Activated CD4-positive, alpha-beta T cell treated with anti-CD3 and anti-CD28 coated beads, Interleukin-10, Interleukin-2, amounts not matched to agents 100 ng/mL and 50 ng/mL, durations not matched to agents 16 hours and 8 hours (primary cell): ENCODE results near the gene INPP5D.
"Not testable (repeated sequence)": the region's sequence is repeated elsewhere in the genome, so short reads cannot be mapped to it uniquely, and the experiment has no call there.

Experiments used
- DNase-seq: peaks from one replicate; pipeline ENCODE4 v3.0.0-alpha.2; 2020

The INPP5D gene

DNA sequence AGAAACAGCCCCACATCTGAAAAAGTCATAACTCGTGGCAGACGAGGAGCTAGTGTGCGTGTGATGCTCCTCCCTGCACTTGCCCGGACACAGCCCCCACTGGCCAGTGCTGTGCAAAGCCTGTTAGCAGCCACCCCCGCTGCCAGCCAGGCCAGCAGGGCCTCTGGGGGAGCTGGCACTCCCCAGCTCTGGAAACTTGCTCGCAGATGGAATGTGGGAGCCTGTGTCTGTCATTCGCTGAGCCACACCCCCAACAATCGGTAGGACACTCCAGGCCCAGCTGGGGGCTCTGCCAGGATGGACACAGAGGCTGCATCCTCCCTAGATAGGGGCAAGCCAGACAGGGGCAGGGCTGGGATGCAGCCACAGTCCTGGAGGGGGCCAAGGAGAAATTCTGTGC is 128.9 kb downstream of the INPP5D start:
- no peak for DNase-seq

DNA sequence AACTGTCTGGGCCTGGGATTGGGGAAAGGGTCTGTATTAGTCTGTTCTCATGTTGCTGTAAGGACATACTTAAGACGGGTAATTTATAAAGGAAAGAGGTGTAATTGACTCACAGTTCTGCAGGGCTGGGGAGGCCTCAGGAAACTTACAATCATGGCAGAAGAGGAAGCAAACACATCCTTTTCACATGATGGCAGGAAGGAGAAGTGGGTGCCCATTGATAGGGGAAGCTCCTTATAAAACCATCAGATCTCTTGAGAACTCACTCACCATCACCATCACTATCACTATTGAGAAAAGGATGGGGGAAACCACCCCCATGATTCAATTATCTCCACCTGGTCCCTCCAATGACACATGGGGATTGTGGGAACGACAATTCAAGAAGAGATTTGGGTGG is 130.9 kb downstream of the INPP5D start:
- DNase-seq: not testable (repeated sequence)

DNA sequence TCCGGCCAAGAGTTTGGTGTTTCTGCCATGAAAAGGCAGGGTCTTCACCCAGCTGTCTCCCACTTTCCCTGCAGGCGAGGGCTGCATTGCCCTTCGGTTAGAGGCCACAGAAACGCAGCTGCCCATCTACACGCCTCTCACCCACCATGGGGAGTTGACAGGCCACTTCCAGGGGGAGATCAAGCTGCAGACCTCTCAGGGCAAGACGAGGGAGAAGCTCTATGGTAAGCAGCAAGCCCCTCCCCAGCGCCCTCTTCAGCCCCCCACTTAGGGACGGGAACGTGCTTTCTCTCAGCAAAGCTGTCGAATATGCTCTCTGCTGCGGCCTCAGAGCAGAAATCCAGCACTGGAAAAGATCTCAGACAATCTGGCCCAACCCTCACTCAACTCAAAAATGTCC is 133.6 kb downstream of the INPP5D start:
- no peak for DNase-seq

DNA sequence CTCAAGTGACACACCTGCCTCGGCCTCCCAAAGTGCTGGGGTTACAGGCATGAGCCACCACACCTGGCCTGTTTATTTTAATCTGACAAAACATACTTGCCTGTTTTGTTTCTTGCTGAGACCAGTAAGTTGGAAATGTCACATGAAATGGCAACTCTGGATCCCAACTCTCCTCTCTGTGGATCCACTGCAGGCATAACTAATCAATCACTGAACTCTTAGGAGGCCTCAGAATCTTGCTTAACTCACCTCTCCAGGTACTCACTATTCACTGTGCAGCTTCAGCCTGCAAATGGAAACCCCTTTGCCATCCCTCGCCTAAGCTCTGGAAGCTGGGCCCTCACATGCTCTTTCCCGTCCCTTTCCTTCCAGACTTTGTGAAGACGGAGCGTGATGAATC is 134.9 kb downstream of the INPP5D start:
- no peak for DNase-seq

DNA sequence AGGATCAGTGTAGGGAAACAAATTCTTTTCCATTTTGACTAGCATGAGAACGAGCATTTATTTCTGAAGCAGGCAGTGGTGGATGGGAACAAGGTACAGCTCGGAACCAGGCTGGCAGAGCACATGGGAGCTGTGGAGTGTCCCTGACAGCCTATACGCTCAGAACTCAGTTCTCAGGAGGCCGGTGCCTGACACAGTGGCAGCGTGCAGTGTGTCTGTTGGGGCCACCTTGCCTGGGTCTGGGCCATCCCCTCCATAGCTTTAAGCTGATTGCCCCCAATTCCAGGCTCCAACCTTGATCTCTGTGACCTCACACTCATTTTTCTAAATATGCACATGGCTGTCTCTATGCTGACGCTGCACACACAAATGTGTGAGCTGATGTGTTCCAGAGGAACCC is 136.9 kb downstream of the INPP5D start:
- no peak for DNase-seq

DNA sequence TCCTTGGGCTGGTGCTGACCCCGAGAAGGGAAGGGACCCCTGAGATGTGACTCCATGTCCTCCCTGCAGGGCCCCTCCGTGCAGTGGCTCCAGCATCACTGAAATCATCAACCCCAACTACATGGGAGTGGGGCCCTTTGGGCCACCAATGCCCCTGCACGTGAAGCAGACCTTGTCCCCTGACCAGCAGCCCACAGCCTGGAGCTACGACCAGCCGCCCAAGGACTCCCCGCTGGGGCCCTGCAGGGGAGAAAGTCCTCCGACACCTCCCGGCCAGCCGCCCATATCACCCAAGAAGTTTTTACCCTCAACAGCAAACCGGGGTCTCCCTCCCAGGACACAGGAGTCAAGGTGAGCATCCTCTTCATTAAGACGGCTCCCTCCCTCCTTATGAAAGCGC is 137.9 kb downstream of the INPP5D start:
- DNase-seq: no peak

DNA sequence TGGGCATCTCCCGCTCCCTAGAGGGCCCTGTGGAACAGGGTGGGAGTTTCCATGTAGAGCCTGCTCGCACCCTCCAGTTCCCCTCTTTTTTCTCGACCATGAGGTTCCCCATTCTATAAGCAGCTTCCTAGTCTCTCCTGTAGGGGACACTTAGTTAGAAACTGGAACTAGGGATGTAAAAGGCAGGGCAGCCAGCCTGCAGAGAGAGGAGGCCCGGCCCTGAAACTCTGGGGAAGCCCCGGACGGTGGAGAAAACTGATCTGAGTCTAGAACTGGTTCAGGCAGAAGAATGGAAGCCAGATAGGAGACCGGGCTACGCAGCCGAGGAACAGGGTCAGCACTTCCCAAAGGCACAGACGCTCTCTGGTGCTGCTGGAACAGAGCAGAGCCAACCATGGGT is 139.7 kb downstream of the INPP5D start:
- DNase-seq: no peak

DNA sequence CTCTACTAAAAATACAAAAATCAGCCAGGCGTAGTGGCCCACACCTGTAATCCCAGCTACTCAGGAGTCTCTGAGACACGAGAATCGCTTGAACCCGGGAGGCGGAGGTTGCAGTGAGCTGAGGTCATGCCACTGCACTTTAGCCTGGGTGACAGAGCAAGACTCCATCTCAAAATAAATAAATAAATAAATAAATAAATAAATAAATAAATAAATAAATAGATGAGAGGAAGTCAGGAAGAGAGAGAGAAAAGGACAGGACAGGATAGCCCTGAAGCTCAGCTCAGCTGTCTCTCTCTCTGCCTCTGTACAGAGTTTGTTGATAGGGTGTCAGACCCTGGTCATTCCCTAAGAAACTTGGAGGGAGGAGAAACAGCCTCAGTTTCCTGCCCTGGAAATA is 140.6 kb downstream of the INPP5D start:
- not testable (repeated sequence) for DNase-seq

DNA sequence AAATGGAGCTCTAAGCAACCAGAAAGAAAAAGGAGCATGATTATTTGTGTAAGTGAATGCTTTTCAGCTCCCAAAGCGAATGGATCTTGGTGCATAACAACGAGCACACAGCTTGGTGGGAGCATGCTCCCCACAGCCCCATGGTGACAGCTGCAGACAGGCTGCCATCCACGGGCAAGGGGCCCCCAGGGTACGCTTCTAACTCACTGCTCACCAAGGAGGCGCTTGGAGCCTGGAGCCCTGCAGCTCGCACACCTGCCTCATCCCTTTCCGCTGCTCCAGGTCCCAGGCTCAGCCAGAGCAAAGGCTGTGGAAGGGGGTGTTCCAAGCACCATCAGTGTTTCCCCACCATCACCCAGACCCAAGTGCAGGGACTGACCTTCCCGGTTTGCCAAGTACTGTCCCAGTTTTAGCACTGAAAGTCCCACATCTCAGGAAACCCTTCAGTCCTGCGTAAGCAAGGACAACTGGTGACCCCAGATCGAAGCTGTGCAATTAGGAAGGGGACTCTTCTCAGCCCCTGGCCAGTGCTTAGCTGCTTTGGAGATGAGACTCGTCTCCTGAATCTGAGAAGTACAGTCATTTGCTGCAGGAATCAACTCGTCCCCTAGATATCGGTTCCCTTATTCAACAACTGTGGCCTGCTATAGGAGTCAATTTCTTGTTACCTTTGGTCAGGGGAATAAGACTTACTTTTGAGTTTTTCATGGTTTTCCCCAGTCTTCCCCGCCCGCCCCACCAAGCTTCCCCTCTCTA is 141.3 kb downstream of the INPP5D start:
- DNase-seq: no peak

DNA sequence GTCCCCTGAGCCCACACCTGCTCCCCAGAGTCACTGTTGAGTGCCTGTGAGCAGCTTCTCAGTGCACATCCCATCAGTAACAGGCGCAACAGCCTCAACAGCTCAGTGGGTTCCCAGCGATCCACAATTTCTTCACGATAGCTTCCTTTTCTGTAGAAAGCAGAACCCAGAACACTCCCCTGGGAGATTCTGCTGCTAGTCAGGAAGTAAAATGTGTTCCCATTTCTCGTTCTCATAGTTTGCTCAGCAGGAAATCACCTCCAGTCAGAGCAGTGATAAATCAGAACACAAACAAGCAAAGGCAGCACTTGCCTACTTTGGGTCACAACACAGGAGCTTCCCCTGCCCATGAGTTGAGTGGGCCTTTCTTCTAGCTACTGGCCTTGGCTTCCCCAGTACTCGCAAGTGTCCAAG is 142.4 kb downstream of the INPP5D start:
- no peak for DNase-seq

DNA sequence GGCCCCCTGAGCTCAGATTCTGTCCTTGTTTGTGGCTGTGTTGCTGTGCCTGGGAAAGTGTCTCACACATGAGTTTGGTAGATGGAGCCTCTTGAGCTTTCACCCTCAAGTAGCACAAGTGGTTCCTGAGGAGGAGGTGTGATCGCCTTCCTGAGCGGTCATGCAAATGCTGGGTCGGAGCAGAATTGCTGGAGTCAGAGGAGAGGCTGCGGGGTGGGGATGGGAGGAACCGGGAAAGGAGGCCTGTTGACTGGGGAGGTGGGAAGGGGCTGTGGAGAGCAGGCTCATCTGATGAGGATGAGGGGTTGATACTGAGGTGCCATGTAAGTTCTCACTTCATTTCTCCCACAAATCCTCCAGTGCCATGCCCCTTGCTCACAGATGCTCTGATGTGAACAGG is 142.9 kb downstream of the INPP5D start:
- DNase-seq: no peak

DNA sequence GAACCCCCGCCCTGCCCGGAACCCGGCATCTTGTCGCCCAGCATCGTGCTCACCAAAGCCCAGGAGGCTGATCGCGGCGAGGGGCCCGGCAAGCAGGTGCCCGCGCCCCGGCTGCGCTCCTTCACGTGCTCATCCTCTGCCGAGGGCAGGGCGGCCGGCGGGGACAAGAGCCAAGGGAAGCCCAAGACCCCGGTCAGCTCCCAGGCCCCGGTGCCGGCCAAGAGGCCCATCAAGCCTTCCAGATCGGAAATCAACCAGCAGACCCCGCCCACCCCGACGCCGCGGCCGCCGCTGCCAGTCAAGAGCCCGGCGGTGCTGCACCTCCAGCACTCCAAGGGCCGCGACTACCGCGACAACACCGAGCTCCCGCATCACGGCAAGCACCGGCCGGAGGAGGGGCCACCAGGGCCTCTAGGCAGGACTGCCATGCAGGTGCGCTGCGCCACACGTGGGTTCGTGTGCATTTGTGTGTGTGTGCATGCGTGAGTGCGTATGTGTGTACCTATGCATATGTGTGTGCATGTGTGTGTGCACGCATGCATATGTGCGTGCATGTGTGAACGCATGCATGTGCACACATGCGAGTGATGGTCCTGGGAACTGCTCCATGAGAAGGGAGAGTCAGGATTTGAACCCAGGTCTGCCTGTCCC is 144.3 kb downstream of the INPP5D start:
- DNase-seq: no peak

DNA sequence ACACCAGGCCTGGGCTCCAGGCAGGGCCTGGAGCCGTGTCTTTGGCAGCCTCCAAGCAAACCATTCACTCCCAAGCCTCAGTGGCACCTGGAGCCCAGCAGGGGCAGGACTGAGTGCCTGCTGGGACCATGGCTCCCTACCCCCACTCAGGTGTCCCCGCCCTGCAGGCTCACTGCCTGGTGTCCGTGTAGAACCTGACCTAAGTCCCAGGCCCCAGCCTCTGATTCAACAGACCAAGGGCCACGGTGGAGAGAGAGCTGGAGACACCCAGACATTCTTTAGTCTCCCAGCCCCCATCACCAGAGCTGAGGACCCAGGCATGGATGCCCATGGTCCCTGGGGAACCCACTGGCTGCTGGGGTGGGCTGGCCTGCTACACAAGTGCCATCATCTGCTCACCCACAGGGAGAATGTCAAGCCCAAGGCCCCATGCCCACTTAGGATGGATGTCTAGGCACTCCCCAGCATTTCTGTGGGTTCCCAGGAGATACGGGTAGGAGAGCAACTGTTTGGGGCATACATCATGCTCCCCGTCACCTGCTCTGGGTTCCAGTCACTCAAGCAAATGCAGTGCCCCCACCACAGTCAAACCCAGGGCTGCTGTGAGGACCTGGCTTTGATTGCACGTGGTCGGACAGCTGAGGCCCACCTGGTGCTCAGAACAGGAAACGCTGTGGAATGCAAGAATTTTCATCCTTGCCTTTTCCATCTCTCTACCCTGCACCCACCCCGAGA is 148.4 kb downstream of the INPP5D start:
- DNase-seq: no peak

DNA sequence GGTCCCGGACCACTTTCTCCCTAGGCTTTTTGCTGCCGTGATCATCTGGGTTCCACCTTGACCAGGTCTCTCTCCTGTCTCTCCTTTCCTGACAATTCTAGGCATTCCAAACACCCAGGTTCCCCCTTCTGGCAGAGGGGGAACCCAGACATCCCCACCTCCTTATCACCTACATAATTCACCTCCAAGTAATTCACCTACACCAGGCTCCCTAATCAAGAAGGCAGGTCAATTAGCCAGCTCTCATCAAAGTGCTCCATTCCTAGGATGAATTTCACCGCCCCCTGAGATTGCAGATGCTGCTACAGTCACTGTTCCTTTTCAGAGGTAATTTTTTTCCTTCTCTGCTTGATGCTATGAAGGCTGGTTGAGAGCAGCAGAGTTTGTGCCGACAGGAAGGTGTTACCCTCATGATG is 149.0 kb downstream of the INPP5D start:
- no peak for DNase-seq

DNA sequence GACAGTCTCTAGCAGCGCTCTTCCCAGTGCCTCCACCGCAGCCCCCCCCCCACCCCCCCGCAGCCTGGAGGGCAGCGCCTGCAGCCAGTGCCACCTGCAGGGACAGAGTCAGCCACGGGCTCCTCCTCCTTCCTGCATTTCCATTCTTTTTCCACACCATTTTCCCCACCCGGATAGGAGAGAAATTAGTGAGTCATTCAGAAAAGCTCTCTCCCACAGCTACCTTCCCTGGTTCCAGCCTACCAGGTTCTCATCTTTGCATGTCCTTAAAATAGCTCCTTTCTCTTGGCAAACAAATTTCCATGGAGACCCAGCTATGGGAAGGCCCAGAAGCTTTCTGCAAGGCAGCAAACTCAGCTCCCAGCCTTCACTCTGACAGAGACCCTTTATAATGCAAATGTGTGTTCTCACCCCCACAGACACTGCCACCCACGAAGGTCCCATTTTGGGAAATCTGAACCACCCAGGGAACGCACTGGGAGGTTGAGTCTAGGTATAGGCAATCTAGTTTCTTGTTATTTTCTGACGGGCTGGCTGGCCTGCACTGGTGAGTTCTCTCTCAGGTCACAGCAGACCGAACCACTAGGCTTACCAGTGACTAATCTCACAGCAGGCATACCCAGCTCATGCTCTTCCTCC is 149.5 kb downstream of the INPP5D start:
- DNase-seq: no peak

DNA sequence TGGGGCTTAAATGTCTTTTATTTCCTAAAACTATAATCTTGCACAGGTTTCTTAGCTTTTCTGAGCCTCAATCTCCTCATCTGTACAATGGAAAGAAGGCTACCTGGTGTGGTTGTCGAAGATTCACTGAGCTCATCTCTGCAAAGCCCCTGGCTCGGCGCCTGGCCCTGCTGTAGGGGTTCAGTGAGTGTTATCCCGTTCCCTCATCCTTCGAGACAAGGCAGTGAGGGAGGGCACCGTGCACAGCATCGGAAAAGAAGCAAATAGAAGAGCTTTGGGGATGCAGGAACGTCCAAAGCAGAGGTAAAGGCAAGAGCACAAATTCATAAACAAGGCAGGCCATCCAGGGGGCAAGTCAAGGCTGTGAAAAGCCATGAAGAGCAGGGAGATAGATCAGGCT is 150.1 kb downstream of the INPP5D start:
- DNase-seq: no peak

DNA sequence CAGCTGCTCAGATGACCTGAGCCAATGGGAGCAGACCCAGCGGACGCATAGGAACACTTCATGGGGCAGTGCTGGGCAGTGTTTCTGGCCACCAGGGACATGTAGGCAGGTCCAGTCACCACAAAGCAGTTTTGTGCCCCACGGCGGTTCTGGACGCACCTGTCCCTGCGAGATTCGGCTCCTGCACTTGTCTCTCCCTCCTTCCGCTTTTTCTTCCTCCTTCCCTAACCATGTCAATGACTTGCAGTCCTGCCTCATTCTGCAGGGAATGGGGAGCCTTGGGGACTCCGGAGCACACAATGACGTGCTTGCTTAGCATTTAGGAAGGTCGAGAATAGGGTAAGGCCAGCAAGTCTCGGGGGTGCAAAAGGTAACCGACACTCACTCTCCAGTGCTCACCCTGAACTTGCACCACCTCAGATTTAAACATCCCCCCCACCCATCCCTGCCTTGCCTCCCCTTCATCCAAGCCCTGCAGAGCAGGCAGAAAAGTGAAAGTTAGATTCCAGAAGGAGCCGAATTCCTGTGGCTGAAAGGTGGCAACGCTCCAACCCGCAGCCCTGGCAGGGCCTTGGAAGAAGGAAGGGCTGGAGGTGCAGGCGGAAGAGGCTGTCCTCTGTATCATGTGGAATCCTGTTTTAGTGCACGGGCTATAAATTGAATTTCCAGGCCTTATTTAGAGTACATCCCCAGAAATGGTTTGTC is 150.9 kb downstream of the INPP5D start:
- DNase-seq: no peak

DNA sequence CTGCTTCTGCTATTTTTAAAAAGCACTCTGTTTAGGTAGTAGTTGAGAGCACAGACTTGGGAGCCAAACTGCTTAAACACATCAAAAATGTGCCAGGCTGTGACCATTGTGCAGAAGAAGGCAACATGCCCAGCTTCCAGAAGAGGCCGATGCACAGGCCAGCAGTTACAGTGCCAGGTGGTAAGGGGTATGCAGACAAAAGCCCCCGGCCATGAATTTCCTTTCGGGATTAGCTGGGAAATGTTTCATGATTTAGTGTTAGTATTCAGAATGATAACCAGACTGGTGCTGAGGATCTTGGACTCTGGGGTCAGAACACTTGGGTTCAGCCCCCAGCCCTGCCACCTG is 151.4 kb downstream of the INPP5D start:
- no peak for DNase-seq

DNA sequence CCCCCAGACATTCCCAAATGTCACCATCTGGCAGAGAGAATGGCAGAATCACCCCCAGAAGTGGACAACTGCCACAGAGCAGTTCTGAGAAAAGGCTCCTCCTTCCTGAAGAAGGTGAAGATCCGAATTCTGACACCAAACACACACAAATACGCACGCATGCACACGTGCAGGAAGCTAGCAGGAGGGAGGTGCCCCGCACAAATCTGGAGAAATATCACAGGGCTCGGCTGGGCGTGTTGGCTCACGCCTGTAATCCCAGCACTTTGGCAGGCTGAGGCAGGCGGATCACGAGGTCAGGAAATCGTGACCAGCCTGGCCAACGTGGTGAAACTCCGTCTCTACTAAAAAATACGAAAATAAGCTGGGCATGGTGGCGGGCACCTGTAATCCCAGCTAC is 152.9 kb downstream of the INPP5D start:
- no peak for DNase-seq

DNA sequence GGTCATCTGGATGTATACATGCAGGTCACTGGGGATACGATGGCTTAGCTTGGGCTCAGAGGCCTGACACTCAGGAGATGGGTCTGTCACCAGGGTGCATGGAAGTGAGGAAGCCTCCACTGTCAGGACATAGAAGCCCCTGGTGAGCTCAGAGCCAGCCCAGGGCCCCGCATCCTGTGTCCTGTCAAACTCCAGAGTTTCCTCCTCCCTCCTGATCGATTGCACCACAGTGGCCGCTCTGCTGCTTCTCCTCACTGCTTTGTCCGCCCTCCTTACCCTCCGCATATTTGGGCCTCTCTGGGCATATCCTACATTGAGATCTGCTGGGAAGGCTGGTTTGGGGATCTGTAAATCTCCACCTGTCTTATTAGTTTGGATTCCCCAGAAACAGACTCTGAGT is 153.8 kb downstream of the INPP5D start:
- no peak for DNase-seq

DNA sequence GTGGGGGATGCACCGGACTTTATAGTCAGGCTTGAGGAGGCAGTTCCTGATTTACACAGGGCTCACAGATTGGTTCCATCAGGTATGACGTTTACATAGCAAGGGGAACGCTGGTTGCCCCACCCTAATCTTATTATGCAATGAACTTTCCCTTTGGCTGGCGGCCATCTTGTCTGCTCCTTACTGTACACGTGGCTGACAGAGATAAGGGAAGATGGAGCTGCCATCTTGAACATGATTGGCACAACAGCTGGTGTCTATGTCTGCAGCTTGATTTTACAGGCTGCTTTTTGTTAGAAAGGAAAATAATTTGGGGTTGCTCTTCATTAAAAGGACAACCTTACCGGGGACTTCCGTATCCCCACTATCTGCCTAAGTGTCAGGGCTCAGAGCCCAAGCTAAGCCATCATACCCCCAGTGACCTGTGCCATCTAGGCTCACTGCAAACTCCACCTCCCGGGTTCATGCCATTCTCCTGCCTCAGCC is 157.8 kb downstream of the INPP5D start:
- DNase-seq: no peak

DNA sequence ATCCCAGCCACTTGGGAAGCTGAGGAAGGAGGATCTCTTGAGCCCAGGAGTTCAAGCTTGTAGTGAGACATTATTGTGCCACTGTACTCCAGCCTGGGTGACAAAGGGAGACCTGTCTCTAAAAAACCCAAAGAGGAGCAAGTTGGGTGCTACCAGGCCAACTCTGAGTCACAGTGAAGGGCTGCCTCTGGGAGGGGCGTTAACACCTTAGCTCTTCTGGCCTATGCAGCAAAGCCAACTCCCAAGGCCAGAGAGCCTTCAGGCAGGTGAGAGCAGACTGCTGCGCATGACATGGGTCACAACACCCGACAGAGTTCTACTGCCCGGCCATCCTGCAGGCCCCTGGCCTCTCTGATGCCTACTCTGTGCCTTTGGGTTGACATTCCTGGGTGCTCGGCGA is 158.7 kb downstream of the INPP5D start:
- DNase-seq: no peak

DNA sequence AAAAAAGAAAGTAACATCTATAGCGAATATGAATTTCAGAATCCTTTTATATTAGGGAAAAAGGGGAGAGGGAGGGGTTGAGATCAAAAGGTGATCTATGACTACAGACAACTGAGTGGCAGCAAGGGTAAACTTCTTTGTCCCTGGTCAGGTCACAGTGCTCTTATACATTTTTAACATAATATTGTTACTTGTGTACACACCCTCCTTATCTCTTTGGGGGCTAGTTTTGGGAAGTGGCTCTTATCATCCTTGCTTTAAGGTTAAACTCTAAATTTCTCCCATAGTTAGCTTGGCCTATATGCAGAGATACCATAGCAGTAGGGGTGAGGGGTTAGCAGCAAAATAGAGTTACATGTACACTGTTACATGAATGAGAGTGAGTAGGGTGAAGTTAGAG is 159.7 kb downstream of the INPP5D start:
- DNase-seq: no peak
